GM10266 (cell line): ENCODE measurements around the gene CTPS2.
A peak's percentile ranks its signal among the peaks of the same experiment; 100 is the strongest.

Experiments
- DNase-seq: peaks from one replicate; pipeline ENCODE4 v3.0.0; 2012; ENCODE audit errors: extremely low spot score
- CTCF ChIP-seq: IDR thresholded peaks from 2 replicates; pipeline ENCODE4 v1.5.1; 2012; ENCODE audit warnings: mild to moderate bottlenecking, low read depth; ENCODE audit not compliant: control insufficient read depth, insufficient read depth; ENCODE audit errors: missing control alignments

The CTPS2 gene

GRCh38 chrX:16695079-16695676 lies 17.3 kb downstream of the CTPS2 start:
- DNase-seq, result peak; percentile 26
- TF ChIP-seq CTCF, result peak; percentile 71

DNA sequence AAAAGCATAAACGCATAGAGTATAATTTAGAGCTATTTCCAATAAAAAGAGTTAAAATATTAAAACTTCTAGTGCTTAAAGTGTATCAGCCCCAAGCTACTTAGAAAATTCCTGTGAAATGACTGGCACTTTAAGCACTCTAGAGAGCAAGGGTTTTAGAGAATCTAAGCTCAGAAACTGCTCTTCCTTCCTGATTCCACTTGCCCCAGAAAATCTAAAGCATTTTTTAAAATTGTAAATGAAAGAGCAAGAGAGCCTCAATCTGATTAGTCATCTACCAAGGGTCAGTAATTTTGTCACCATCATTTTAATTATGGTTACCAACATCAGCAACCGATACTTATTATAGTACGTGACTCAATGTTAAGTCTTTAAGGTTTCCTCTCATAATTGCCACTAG lies 25.0 kb downstream of the CTPS2 start:
- TF ChIP-seq CTCF, result no peak
- no peak for DNase-seq

DNA sequence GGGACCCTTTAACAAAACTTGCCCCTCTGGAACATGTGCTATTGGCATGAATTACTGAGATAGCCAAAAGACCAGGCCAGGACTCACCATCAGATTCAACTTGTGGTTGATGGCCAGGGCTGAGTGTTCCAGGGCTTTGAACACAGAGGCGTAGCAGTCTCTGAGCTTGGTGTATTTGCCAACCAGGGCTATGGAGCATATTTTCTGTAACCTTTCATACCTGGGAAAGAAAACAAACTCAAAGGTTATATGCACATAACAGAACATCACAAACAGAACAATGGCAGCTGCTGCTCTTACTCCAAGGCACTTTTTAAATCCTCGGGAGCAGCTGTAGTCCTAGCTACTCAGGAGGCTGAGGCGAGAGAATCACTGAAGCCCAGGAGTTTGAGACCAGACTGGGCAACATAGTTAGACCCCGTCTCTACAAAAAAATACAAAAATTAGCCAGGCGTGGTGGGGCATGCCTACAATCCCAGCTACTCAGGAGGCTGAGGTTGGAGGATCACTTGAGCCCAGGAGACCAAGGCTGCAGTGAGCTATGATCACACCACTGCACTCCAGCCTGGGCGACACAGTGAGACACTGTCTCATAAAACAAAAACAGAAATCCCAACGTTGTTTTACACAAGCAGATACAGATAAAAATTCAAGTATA lies 29.3 kb downstream of the CTPS2 start:
- TF ChIP-seq CTCF, result no peak
- no peak for DNase-seq

- no peak for TF ChIP-seq CTCF
- DNase-seq, result no peak
Measured at GRCh38 chrX:16678689-16679088, 33.8 kb downstream of the CTPS2 start.

DNA sequence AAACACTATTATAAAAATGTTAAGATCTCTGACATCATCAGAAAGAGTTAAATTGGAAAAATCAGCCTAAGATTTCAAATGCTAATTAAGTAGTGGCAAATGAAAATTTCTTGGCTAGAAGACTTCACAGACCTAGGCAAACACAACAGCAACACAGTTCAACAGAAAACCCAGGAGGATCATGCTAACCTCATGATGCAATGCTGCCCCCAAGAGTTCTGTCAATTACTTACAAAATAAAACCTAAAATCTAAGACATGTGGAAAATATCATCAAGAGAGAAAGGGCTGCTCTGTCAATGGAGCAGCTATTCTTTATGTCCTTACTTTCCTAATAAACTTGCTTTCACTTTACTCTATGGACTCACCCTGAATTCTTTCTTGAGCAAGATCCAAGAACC lies 41.5 kb downstream of the CTPS2 start:
- peak; percentile 5 for DNase-seq
- no peak for TF ChIP-seq CTCF

GRCh38 chrX:16666541-16666940 lies 45.9 kb downstream of the CTPS2 start:
- no peak for DNase-seq
- TF ChIP-seq CTCF, result no peak

DNA sequence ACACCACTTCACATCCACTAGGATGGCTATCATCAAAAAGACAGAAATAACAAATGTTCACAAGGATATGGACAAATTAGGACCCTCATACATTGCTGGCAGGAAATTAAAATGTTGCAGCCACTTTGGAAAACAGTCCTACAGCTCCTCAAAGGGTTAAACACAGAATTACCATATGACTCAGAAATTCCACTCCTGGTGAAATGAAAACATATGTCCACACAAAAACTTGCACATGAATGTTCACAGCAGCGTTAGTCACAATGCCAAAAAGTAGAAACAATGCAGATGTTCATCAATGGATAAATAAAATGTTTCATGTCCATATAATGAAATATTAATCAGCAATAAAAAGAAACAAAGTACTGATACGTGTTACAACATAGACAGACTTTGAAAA lies 47.4 kb downstream of the CTPS2 start:
- no peak for TF ChIP-seq CTCF
- no peak for DNase-seq
